ENCODE measurements around the gene EMP2.
"Not testable (repeated sequence)": the region's sequence is repeated elsewhere in the genome, so short reads cannot be mapped to it uniquely, and the experiment has no call there.

The EMP2 gene

DNA sequence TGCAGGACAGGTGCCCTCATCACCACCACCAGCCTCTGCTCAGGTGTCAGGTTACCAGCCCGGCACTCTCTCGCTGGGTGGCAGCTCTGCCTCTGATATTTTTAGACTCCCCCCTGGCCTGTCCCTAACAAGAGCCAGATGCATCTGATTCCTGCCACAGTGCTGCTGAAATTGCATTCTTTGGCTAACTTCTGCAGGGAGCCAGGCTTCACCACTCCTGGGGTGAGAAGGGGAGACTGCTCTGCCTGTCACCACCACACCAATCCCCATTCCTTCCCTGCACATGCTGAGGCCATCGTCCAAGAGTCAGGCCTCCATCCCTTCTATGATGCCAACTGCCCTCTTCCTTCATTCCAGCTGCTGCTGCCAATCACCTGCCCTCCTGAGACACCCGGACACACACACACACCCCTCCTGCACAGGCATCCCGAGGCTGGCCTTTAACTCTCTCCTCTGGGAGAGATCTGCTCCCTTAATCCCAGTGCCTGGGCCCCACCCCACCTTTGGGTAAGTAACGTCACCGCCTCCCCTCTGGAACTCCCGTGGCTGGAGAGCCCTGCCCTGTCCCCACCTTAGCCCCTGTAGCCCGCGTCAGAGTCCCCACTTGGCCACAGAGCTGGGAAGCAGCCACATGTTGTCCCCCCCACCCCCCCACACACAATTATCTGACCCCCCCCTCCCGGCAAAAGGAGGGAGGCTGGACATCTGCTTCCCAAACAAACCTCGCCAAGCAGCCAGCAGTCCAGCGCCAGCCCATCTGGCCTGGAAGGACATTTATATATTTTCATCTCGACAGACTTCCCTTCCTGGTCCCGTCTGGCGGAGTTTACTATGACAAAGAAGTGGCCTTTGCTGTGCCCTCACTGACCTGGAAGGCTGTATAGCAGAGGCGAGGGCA, 2.8 kb downstream of the EMP2 start:
- DNase-seq = no peak

DNA sequence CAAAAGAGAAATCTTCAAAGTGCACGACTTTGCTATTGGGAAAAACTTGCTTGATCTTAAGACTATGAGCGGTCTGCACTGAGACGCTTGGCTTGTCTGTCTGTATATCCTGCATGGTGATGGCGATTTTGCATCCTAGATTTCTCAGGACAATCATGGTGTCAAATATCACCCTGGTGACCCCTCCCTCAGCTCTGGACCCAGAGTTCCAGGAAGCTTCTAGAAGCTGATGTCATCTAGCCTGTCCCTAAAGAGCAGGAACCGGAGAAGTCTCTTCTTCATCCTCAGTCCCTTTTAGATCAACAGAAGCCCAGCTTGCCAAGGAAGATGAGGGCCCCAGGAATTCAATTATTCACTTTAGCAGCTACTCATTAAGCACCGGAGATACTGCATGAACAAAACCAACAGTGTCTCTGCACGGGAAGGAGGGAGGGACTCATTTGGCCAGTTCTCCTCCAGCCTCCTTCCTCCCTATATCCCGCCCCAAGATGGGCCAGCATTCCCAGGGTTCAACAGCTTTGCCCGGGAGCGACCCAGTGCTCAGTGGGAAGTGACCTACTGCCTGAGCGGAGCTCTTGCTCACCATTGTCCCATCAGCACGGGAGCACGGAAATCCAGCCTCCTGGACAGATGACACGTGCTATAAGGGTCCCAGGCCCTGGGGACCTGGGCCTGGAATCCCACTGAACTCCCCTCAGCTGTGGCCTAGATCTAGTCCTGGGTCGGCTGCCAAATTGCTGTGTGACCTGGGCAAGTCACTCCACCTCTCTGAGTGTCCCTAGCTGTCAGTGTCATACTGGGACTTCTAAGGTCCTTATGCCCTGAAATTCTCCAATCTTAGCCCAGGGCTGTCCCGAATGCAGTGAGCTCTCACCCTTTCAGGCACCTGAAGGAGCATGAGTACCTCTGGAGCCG, 3.8 kb downstream of the EMP2 start:
- no peak for DNase-seq

DNA sequence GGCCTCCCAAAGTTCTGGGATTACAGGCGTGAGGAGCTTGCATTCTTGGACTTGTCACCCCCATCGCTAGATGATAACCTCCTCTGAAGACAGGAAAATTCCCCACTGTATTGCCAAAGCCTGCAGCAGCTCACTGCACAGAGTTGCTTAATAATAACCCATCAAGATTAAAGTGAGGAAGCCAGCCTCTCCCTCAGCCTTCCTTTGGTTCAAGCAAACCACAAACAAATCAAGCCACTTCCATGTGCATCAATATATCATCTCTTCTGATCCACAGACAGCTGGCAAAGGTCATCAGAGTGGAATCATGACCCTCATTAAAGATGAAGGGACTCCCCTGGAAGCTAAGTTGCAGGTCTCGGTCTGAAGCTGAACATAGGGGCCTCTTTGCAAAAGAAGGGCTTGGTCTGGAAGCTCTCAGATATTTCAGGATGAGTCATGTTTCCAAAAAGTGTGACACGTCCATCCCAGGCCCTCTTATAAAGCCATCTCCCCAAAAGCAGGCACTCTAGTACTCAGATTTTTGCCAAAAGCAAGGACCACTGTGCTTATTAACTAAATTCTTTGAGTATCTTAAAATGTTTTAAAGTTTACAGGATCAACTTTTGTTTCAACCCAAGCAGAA, 4.8 kb downstream of the EMP2 start:
- no peak for DNase-seq

DNA sequence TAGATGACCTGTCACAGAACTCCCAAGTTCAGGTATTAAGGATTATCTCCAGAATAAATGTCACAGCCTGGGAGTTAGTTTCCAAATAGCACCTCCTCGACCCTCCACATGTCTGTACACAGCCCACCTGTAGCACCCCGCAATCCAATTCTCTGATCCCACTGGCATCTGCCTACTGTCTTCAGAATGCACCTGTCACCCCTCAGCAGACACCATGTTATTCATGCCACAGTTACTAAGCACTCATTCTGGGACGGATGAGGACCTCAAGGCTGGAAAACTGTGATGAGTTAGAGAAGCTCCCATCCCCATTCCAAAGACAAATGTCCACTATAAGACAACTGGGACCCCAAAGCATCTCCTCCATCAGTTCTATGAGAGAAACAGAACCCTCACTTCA, 7.8 kb downstream of the EMP2 start:
- DNase-seq = no peak

- DNase-seq = no peak
These were observed 9.0 kb downstream of the EMP2 start for GRCh38 chr16:10571354-10571753.

GRCh38 chr16:10569621-10570020, 10.8 kb downstream of the EMP2 start:
- DNase-seq = no peak

GRCh38 chr16:10566613-10567012, 13.8 kb downstream of the EMP2 start:
- DNase-seq = no peak

- DNase-seq = no peak
These were observed 15.2 kb downstream of the EMP2 start for GRCh38 chr16:10565167-10565566.

DNA sequence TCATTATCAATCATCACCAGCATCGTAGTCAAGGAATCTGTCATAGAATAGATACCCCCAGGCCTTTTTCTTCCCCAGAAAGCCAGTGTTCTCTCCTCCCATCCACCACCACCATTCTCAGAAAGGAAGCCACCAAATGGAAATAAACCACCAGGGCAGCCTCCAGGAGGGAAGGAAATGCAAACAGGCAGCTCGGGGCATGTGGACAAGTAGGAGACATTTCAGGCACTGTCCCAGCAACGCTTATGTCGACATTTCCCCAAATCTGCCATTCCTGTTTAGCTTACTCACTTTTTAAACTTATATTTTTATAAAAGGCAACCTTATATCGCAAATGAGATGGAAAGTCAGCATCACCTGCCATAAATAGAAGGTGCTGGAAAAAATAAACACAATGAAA, 15.8 kb downstream of the EMP2 start:
- no peak for DNase-seq

DNA sequence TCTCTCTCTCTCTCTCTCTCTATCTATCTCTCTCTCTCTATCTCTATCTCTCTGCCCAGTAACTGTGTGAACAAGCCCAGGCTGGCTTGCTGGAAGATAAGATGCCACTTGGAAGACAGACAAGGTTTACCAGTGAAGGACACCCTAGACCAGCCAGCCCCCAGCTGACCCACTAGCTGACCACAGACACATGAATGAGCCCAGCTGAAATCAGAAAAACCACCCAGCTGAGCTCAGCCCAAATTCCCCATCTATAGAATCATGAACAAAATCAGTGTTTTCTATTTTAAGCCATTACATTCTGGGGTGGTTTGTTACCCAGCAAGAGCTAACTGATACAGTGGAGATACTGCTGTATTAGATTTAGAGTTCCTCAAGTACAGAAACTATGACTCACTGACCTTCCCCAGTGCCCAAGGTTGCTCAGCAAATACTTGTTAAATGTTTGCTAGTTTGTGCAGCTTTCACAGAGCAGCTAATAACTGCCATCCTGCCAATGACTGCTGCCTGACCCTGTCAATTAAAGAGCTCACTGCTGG, 18.0 kb downstream of the EMP2 start:
- DNase-seq = no peak

DNA sequence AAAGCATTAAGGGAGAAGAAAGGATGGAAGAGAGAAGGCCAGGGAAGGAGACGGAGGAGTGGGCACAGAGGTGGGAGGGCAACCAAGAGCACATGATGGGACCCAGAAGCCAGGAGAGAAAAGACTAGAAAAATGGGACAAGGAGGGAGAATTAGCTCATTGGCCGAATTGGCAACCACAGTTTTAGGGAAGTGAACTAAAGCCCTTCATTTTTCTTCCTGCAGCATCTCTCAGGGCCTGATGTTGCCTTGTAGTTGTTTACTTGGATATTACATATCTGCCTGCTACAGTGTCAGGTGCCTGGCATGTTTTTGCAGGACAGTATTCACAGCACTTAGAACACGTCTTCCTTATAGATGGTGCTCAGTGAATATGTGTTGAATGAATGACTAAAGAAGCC, 19.0 kb downstream of the EMP2 start:
- no peak for DNase-seq

GRCh38 chr16:10561001-10561400, 19.4 kb downstream of the EMP2 start:
- no peak for DNase-seq

DNA sequence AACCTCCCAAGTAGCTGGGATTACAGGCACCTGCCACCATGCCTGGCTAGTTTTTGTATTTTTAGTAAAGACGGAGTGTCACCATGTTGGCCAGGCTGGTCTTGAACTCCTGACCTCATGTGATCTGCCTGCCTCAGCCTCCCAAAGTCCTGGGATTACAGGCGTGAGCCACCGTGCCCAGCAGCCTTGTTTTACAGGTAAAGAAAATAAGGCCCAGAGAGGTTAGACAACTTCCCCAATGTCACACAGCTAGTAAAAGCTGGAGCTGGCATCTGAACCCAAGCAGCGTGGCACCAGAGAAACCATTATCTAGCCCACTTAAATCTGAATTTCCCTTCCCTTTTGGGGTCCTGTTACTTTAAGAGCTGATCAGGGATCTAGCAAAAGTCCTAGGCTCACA, 20.6 kb downstream of the EMP2 start:
- not testable (repeated sequence) for DNase-seq

GRCh38 chr16:10558746-10559641, 21.4 kb downstream of the EMP2 start:
- DNase-seq = no peak

DNA sequence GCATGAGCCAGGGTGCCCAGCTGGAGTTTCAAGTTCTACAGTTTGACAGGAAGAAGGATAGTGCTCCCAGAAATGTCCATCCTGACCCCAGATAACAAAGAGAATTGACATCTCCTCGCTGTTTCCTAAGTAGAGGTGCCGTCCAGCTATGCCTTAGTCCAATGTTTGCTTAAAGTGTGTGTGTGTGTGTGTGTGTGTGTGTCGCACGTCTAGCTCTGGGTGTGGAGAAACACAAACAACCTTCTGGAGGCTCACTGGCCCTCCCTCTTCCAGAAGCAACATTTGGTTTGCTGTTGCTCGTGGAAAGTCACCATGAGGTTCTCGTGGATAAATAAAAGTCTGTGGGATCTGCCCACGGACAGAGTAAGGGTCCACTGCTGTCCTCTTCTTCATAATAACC, 22.1 kb downstream of the EMP2 start:
- no peak for DNase-seq

DNA sequence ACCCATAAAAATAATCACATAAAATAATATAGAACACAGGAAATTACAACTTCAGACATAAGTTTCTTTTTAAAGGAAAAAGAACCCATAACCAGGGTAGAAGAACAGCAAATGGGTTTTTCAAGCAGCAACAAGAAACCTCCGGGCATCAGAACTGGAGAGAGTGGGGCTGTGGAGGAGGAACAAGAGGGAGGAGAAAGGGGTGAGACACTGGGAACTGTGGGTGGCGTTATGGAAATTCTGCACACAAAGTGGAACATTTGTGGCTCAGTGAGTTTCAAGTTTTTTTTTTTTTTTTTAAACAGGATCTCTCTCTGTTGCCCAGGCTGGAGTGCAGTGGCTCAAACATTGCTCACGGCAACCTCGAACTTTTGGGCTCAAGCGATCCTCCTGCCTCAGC, 22.6 kb downstream of the EMP2 start:
- no peak for DNase-seq

DNA sequence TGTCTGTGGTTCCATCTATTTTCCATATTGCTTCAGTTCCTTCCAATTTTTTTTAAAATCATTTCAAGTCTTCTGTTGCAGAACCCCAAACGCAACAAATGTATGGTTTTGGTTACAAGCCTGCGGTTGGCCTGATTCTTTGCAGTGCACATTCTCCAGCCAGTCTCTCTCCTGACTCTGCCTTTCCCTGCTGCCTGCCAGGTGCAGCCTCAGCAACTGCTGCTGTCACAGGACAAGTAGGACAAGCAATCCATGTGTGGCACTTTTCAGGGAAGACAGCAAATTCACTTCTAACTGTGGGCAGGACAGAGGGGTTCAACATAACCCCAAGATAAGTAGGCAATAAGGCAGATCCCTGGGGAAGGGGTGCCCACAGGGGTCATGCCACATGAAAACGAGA, 24.2 kb downstream of the EMP2 start:
- DNase-seq = no peak

DNA sequence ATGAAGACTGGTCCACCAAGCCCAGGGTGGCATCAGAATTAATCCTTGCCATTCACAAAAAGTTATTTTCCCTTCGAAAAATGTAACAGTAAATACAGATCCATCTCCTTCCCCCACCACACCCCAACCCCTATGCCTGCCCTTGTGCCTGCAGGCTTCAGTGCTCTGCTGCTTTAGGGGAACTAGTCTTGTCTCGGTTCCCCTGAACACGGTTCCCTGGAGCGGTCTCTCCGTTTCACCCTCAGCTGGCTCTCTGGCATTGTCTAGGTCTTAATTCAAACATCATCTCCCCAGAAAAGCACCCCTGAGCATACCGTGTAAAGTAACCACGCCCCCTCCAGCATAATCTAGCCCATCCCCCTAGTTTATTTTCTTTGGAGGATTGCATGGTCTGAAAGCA, 25.8 kb downstream of the EMP2 start:
- DNase-seq = no peak

DNA sequence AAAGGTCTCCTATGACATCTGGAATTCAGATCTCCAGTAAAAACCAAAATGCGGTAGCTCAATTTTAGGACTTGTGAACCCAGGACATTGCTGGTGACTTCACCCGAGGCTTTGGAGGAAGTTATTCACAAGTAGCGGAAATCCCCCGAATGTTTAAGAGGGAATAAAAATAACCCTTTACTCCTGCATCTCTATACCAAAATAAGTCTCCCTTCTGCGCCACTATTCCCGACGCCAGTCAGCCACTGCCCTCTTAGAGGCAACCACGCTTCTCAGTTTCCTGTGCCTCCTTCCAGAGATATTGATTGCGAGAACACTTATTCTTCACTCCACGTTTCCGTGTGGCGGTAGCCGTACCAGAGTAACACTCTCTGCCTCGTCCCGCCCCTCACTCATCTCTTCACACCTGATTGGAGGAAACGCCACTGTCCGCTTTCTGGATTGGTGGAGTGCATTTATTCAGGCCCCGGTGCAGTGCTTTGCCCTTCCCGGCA, 27.4 kb downstream of the EMP2 start:
- no peak for DNase-seq

DNA sequence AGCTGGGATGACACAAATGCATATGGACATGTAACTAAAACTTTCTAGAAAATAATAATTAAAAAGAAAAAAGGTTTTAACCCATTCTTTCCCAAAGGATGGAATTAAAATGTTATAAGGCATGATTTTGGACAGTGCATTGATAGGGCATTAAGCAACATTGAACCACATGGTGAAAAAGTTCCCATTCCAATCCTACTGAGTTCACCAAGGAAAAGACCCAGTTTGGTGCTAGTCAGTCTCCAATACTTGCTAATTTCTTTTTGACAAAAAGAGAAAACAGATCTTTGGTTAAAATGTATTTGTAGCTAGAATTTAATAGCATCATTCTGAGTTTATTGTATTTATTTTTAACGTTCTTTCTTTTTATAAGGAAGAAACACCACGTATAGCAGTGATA, 28.1 kb downstream of the EMP2 start:
- DNase-seq = no peak

GRCh38 chr16:10551881-10552280, 28.5 kb downstream of the EMP2 start:
- no peak for DNase-seq

- DNase-seq = no peak
These were observed 32.0 kb downstream of the EMP2 start for GRCh38 chr16:10548404-10548803.

Data from DMS153 (cell line).